NCI-H128 (cell line): ENCODE results near the gene NDST4.
"Not testable (repeated sequence)": the region's sequence is repeated elsewhere in the genome, so short reads cannot be mapped to it uniquely, and the experiment has no call there.

ENCODE experiments used
- DNase-seq: peaks from one replicate; lab custom pipeline; 2025; ENCODE audit not compliant: unreplicated experiment; lab: John Stamatoyannopoulos, UW

Gene NDST4

GRCh38 chr4:115058533-115058932, 54.9 kb downstream of the NDST4 start:
- DNase-seq, result no peak

- DNase-seq, result no peak
Observed at GRCh38 chr4:115054836-115055235, 58.6 kb downstream of the NDST4 start.

- DNase-seq, result no peak
Observed at GRCh38 chr4:115053313-115053712, 60.1 kb downstream of the NDST4 start.

- no peak for DNase-seq
Observed at GRCh38 chr4:115042496-115042895, 70.9 kb downstream of the NDST4 start.

- no peak for DNase-seq
Observed at GRCh38 chr4:115030281-115030680, 83.1 kb downstream of the NDST4 start.

- DNase-seq, result no peak
Observed at GRCh38 chr4:115028682-115029410, 84.6 kb downstream of the NDST4 start.

GRCh38 chr4:114999880-115000279, 113.5 kb downstream of the NDST4 start:
- DNase-seq, result no peak

GRCh38 chr4:114998316-114998715, 115.1 kb downstream of the NDST4 start:
- no peak for DNase-seq

GRCh38 chr4:114997576-114998247, 115.7 kb downstream of the NDST4 start:
- DNase-seq, result no peak

GRCh38 chr4:114986133-114986532, 127.3 kb downstream of the NDST4 start:
- no peak for DNase-seq

- DNase-seq, result no peak
Observed at GRCh38 chr4:114980932-114981708, 132.3 kb downstream of the NDST4 start.

GRCh38 chr4:114980399-114980798, 133.0 kb downstream of the NDST4 start:
- DNase-seq, result not testable (repeated sequence)

- no peak for DNase-seq
Observed at GRCh38 chr4:114976901-114977300, 136.5 kb downstream of the NDST4 start.

- no peak for DNase-seq
Observed at GRCh38 chr4:114964026-114964425, 149.4 kb downstream of the NDST4 start.

- DNase-seq, result no peak
Observed at GRCh38 chr4:114945616-114946015, 167.8 kb downstream of the NDST4 start.

GRCh38 chr4:114941503-114941902, 171.9 kb downstream of the NDST4 start:
- no peak for DNase-seq

GRCh38 chr4:114927881-114928280, 185.5 kb downstream of the NDST4 start:
- no peak for DNase-seq

- DNase-seq, result no peak
Observed at GRCh38 chr4:114926583-114926982, 186.8 kb downstream of the NDST4 start.

- no peak for DNase-seq
Observed at GRCh38 chr4:114924311-114924710, 189.1 kb downstream of the NDST4 start.

GRCh38 chr4:114922592-114922933, 190.9 kb downstream of the NDST4 start:
- DNase-seq, result no peak

- DNase-seq, result peak; percentile 2
Observed at GRCh38 chr4:114921790-114922591, 191.4 kb downstream of the NDST4 start.
